Measurements from ENCODE around the gene MRGPRX2.

MRGPRX2 gene

GRCh38 chr11:19018901-19019300 is 41.6 kb downstream of the MRGPRX2 start:
- no peaks in the 10 kb centered on the region for H3K9me3 ChIP-seq (ENCODE audit: severe bottlenecking)
- no peak overlapping the region for H3K27ac ChIP-seq
- H3K4me3 ChIP-seq (ENCODE audit: low read depth, low read length), result no peak overlapping the region
- no peaks in the 10 kb centered on the region for H3K36me3 ChIP-seq
- TF ChIP-seq CTCF (IDR thresholded peaks at IDR 0.05; ENCODE audit: low read depth, low read length), result no peak
- peaks cover 8% of the 10 kb centered on the region for H3K27me3 ChIP-seq (ENCODE audit: insufficient read depth, low read depth, severe bottlenecking)
- DNase-seq, result no peak

DNA sequence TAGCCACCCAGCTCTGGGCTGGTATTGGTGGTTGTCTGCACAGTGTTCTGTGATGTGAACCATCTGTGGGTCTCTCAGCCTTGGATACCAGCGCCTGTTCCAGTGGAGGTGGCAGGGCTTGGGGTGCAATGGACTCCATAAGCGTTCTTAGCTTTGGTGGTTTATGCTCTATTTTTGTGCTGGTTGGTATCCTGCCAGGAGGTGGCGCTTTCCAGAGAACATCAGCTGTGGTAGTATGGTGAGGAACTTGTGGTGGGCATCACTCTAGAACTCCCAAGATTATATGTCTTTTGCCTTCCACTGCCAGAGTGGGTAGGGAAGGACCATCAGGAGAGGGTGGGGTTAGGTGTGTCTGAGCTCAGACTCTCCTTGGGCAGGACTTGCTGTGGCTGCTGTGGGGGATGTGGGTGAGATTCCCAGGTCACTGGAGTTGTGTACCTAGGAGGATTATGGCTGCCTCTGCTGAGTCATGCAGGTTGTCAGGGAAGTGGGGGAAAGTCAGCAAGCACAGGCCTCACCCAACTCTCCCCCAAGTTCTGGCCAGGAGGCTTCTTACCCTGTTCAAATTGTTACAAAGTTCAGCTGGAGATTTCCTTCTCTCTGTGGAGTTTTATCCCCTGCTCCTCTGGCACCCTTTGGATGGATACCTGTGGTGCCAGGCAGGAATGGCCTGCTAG is 47.2 kb downstream of the MRGPRX2 start:
- H3K4me3 ChIP-seq (ENCODE audit: low read depth, low read length), result no peak overlapping the region
- H3K27me3 ChIP-seq (ENCODE audit: insufficient read depth, low read depth, severe bottlenecking), result peaks cover 3% of the 10 kb centered on the region
- H3K27ac ChIP-seq, result no peak overlapping the region
- H3K9me3 ChIP-seq (ENCODE audit: severe bottlenecking), result no peaks in the 10 kb centered on the region
- DNase-seq, result peak; percentile 15
- H3K36me3 ChIP-seq, result no peaks in the 10 kb centered on the region
- TF ChIP-seq CTCF (IDR thresholded peaks at IDR 0.05; ENCODE audit: low read depth, low read length), result peak; percentile 48; the same call in 1 of the 2 replicates

DNA sequence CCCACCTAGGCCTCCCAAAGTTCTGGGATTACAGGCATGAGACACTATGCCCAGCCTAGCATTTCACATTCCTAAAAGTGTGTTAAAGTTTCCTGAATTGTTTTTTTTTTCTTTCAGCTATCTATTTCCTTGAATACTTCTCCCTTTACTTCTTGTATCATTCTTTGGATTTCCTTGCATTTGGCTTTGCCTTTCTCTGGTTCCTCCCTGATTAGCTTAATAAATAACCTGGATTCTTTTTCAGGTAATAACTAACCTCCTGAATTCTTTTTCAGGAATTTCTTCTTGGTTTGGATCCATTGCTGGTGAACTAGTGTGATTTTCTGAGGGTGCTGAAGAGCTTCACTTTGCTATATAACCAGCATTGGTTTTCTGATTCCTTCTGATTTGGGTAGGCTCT is 47.9 kb downstream of the MRGPRX2 start:
- DNase-seq, result no peak
- TF ChIP-seq CTCF (IDR thresholded peaks at IDR 0.05; ENCODE audit: low read depth, low read length), result no peak
- H3K9me3 ChIP-seq (ENCODE audit: severe bottlenecking), result no peaks in the 10 kb centered on the region
- no peak overlapping the region for H3K27ac ChIP-seq
- peaks cover 6% of the 10 kb centered on the region for H3K27me3 ChIP-seq (ENCODE audit: insufficient read depth, low read depth, severe bottlenecking)
- no peaks in the 10 kb centered on the region for H3K36me3 ChIP-seq
- no peak overlapping the region for H3K4me3 ChIP-seq (ENCODE audit: low read depth, low read length)
